Activated T-cell treated with anti-CD3 and anti-CD28 coated beads, Interleukin-2, amount 50 U/mL, for 1 hour (primary cell): ENCODE results near the gene VPS13D.
"Not testable (repeated sequence)": the region's sequence is repeated elsewhere in the genome, so short reads cannot be mapped to it uniquely, and the experiment has no call there.

Experiments used
- DNase-seq: peaks from one replicate; pipeline ENCODE4 v3.0.0-alpha.2; 2020

Gene VPS13D

GRCh38 chr1:12456081-12456480 lies 226.3 kb downstream of the VPS13D start:
- DNase-seq: not testable (repeated sequence)

DNA sequence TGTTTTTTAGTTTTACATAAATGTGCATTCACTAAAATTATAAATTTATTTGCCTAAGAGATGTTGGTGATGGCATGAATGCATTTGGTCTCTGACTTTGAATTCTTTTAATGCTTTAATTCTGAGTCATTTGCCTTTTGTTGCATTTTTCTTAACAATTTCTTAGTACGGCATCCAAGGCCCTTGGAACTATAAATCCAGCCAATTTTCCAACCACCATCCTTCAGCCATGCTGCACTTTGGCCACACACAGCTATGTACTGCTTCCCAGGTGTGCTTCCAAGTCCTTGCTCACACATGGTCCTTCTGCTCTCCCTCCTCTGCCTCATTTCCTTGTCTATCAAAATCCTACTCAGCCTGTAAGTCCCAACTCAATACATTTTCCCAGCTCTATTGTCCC lies 227.1 kb downstream of the VPS13D start:
- no peak for DNase-seq

DNA sequence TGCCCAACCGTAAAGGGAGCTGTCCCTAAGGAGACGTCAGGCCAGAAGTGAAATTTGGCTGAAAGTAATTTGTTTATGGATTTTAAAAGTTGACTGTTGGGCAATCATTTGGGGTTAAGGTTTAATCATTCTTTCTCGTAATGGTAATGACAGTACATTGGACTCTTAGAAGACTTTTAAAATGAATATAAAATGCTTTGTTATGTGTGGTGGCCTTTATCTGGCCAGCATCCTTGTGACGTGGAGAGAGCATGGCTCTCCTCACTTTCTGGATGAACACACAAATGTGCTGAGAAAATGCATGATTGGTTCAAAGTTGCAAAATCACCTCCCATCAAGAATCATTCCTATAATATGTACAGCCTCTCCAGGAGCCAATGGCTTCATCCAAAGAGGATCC lies 227.9 kb downstream of the VPS13D start:
- DNase-seq: no peak

DNA sequence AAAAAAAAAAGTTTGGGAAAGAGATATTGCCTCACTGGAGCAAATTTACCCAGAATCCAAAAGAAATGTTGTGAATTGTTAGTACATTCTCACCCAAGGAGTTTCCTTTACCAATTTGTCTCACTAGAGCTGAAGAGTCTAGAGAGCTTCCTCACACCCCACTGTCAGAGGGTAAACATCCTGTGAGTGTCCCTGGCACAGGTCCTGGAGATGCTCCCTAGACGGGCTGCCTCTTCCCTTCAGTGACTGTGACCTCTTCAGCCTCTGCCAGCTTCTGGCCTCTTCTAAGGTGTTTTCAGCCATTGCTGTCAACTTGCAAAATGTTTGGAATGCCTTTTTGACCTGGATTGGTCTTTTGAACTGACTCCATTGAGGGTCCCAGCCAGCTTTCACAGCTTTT lies 228.7 kb downstream of the VPS13D start:
- no peak for DNase-seq

DNA sequence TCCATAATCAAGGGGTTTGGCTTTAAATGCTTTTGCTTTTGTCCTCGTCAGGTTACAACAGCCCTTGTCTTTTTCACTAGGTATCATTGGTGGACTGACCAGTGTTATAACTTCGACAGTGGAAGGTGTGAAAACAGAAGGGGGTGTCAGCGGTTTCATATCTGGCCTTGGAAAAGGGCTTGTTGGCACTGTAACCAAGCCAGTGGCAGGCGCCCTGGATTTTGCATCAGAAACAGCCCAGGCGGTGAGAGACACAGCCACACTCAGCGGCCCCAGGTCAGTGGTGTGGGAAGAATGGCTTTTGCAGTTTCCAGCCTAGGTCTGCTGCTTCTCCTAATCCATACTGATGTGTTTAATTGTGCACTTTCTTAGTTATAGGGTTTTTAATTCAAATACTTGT lies 230.3 kb downstream of the VPS13D start:
- no peak for DNase-seq

- no peak for DNase-seq
Measured at GRCh38 chr1:12460911-12461621, 231.2 kb downstream of the VPS13D start.

GRCh38 chr1:12461754-12462153 lies 231.9 kb downstream of the VPS13D start:
- DNase-seq: no peak

DNA sequence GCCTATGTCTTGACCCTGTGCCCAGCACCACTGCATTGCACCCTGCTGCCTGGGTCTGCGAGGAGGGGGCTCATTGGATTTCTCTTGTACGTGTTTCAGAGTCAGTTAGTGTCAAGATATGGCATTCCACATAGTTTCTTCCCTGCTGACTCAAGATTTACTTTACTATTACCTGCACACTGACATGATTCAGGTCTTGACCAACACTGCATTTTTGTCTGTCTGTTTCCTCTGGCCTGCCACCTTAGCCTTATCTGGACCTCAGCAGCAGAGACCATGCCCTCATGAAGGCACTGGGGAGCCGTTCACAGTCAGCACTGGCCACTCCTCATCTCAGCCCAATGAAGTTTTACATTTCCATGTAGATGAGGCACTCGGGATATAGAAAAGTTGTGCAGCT lies 232.8 kb downstream of the VPS13D start:
- DNase-seq: no peak

DNA sequence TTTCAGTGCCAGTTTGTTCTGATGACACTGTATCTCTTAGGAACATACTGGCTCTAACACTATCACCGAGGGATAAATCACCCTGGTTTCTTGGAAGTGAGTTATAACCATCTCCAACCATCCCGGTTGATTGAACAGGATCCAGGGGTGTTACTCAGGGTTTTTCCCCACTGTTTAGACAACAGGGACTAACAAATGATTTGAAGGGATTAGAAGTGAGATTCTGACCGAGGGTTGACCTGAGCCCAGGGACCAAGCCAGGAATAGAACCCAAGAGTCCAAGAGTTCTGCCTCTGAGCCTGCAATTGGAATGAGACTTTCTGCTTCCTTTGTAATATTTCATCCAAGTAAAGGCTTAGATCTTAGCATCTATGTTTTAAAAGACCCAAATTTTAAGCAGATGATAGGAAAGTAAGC lies 234.2 kb downstream of the VPS13D start:
- no peak for DNase-seq

DNA sequence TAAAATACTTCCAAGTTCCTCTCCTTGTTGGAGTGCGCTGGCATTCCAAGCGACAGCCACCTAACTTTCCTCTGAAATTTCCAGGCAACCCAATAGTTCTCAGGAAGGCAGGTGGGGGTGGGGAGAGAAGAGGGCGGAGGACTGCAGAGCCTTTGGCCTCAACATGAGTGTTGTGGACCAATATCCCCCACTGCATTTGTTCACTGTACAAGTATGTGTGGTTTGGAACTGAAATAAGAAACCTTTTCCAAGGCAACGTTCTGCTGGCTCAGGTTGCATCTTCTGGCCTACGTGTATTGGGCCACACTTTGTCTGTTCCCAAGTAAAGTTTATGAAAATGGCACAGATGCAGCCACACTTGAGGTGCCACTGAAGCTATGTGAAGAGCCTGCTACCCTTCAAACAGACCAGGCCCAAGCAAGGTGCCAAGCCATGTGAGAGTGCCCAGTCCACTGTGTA lies 234.8 kb downstream of the VPS13D start:
- DNase-seq: no peak

- DNase-seq: no peak
Measured at GRCh38 chr1:12465126-12465525, 235.3 kb downstream of the VPS13D start.

DNA sequence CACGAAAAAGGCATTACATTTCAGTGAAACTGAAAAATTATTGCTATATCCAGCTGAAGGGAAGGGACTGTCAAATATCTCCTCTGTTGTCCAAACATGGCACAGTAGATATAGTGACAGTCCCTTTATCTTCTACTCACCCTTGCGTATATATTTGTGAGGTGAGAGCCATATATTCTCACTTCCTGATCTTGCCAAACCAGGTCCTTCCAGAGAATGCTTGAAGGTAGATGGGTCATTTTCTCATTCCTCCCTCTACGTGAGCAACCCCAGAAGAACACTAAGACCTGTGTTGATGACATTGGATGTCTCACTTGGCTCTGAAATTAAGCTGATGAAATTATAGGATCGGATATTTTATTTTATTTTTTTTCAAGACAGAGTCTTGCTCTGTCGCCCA lies 237.0 kb downstream of the VPS13D start:
- DNase-seq: no peak

GRCh38 chr1:12467570-12468286 lies 237.9 kb downstream of the VPS13D start:
- no peak for DNase-seq

GRCh38 chr1:12468323-12468722 lies 238.5 kb downstream of the VPS13D start:
- DNase-seq: no peak

GRCh38 chr1:12469493-12469892 lies 239.7 kb downstream of the VPS13D start:
- no peak for DNase-seq

- no peak for DNase-seq
Measured at GRCh38 chr1:12469990-12470389, 240.2 kb downstream of the VPS13D start.

DNA sequence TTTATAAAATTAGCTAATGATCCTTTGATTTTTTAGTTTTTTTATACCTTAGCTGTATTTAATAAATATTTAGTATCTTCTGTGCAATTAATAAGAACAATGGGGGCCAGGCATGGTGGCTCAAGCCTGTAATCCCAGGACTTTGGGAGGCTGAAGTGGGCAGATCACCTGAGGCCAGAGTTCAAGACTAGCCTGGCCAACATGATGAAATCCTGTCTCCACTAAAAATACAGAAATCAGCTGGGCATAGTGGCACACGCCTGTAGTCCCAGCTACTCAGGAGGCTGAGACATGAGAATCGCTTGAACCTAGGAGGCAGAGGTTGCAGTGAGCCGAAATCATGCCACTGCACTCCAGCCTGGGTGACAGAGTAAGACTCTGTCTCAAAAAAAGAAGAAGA lies 241.1 kb downstream of the VPS13D start:
- not testable (repeated sequence) for DNase-seq

DNA sequence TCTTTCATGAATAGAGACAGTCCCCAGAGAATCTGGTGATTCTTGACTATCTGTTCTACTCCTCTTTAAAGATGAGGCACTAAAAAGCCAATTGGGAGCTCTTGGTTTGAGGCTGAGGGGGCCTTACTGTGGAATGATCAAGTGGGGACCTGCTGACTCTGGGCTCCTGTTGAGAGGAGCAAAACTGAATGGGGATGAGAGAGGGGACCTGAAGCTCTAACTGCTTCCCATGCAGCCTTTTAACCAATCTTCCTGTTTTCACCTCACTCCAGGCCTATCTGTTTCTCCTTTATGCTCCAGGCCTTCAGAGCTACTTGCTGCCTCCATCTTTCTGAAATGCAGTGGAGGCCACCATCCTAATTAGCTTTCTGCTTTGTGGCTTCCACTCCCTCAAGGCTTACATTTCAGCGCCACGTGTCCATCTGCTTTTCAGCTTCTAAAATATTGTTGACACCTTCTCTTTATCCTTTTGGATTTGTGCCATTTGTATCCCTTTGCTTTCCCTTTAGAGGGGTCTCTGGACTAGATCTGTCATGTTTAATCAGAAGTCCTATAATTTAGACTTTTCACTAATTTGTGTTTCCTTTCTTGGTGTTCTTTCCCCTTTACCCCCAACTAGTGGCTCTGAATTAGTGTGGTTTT lies 242.4 kb downstream of the VPS13D start:
- DNase-seq: no peak

- DNase-seq: peak; percentile 67
Measured at GRCh38 chr1:12472798-12473551, 243.1 kb downstream of the VPS13D start.

GRCh38 chr1:12473596-12474362 lies 243.9 kb downstream of the VPS13D start:
- no peak for DNase-seq

- no peak for DNase-seq
Measured at GRCh38 chr1:12475101-12475500, 245.3 kb downstream of the VPS13D start.

DNA sequence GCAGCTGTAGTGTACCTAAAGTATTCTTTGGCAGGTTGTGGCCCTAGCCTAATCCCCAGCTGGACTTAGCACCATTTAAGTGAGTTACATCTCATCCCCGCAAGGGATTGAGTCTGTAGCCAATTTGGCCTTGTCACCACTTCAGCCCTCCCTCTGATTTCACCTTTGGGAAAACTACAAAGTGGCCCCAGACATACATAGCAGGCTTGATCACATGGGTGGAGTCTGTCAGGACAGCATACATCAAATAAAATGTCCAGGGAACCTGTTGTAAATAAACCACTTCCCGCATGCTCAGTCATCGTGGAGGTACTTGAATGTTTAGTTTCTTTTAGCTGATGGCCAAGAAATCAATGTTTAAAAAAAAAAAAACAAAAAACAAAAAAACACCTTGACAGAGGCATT lies 245.7 kb downstream of the VPS13D start:
- DNase-seq: no peak
